GM19193 (cell line): Measurements from ENCODE around the gene LUC7L3.
A peak's percentile ranks its signal among the peaks of the same experiment; 100 is the strongest.

Source experiments
- POLR2A ChIP-seq: IDR thresholded peaks from 4 replicates; pipeline ENCODE4 v1.6.1; 2011; ENCODE audit not compliant: insufficient read depth, insufficient read length; ENCODE audit errors: extremely low read depth

Gene LUC7L3

DNA sequence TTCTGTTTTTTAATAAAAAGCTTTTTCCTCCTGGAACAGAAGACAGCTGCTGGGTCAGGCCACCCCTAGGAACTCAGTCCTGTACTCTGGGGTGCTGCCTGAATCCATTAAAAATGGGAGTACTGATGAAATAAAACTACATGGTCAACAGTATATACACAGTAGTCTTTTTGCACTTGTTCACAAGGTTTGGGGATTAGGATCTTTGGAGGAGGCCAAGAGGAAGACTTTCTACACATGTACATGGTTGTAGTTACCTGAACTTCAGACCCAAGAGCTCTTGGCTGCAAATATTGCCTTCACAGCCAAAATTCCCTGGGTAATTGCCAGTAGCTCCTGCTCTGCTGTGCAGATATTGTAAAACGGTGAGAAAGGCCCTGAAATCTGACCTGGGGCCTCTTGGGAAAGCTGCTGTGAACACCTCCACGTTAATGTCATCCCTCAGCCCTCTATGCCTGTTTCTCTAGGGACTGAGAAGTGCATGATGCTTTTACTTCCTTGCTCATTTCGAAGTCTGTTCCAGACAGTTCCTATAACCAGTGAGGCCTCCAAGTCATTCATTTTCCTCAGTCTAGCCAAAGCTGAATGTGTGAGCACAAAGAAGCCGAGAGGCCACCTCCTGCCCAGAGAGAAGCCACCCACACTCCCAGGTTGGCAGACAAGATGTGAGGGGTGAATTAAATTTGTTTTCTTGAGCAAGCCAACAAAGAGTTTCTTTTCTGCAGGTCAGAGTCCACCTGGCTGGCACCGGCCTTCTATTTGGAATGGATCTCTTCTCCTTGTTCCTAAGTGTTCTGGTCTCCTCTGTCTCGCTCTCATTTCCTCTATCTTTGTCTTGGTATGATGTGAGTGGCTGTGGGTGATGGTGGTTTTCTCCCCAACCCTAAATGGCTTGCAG, 27.6 kb upstream of the LUC7L3 start:
- no peak for TF ChIP-seq POLR2A

DNA sequence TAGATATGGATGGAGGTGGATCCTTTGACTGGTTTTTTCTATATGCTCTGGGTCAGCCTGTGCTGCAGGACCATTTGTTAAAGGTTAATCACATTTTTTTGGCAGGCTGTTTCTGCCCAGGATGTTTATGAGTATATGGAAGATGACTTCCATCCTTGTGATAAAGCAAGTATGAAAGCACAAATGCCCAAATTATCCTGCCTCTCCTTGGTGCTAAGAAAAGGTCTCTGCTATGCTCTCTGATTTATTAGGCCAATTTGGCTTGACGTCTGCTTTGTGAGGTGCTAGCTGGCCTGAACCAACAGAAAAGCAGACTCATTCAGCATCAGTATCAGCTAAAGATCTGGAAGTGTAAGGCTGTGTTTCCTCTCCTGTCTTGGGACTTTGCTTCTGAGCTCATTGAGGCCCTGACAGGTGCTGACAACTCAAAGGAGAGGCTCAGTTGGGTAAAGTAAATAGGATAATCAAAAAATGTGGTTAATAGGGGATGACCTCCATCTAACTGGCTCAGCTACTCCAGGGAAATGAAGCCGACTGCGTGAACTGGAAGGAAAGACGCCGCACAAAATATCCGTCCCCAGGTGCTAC, 26.9 kb upstream of the LUC7L3 start:
- TF ChIP-seq POLR2A: no peak

GRCh38 chr17:50693036-50693682, 26.2 kb upstream of the LUC7L3 start:
- no peak for TF ChIP-seq POLR2A

- no peak for TF ChIP-seq POLR2A
Measured at GRCh38 chr17:50696365-50696879, 23.0 kb upstream of the LUC7L3 start.

- no peak for TF ChIP-seq POLR2A
Measured at GRCh38 chr17:50697062-50697461, 22.3 kb upstream of the LUC7L3 start.

DNA sequence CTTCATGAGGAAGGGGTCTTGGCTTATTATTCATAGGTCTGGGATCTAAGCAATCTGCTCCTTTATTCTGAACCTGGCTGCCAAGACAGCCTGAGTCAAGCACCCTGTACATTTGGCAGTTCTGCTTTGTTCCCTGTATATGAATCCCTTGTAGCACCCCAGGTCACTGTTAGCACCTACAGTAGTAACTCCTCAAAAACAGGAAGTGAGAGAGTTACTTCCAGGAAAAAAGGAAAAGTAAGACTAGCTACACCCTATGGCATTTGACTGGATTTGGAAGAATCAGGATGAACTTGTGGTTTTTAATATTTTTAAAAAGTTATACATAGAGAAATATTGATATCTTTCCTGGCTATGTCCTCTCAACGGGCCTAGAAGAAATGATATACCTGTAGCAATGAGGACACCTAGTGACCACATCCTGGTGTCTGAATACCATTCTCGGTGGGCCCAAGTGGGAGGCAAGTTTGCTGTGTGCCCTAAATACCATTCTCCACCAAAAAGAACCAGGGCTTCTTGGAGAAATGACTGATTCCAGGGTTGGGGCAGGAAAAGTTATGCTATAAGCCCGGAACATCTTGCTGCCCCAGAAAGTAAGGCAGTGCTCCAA, 21.6 kb upstream of the LUC7L3 start:
- TF ChIP-seq POLR2A: no peak

GRCh38 chr17:50699410-50699809, 20.0 kb upstream of the LUC7L3 start:
- no peak for TF ChIP-seq POLR2A

- no peak for TF ChIP-seq POLR2A
Measured at GRCh38 chr17:50703162-50703561, 16.2 kb upstream of the LUC7L3 start.

DNA sequence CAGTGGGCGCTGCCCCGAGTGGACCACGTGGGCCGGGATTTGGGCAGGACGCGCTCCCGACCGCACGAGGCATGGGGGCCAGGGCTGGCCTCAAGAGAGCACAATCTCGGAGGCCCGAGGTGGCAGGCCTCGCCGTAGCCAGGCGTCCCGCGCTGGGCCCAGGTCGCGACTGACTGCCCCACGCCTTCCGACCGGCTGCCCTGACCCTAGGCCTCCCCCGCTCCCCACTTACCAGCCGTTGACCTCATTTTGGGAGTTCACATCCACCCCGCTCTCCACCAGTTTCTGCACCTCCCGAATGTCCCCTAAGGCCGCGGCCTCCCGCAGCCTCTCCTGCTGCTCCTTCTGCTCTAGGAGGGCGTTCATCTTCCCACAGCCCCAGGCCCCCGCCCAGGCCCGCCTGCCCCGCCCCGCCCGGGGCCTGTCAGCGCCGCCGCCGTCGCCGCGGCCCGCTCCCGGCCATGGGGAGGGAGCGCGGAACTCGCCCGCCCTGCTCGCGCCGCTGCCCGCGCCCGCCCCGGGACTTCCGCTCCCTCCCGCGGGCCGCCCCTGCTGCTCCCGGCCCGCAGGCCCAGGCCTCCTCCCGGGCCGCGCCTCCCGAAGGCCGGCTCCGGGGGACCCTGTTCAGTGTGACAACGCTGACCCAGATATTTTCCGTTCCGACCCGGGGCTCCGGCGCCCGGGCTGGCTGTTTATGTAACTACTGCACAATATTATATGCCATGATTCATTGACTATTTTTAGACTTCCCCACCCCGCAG, 11.9 kb upstream of the LUC7L3 start, which contains the start of gene ANKRD40:
Gene ANKRD40, minus strand, starts transcription at position 626 of the 761 bp plus-strand sequence. Its CDS starts 260 bp downstream, at position 366.
- peak; percentile 75 for TF ChIP-seq POLR2A

DNA sequence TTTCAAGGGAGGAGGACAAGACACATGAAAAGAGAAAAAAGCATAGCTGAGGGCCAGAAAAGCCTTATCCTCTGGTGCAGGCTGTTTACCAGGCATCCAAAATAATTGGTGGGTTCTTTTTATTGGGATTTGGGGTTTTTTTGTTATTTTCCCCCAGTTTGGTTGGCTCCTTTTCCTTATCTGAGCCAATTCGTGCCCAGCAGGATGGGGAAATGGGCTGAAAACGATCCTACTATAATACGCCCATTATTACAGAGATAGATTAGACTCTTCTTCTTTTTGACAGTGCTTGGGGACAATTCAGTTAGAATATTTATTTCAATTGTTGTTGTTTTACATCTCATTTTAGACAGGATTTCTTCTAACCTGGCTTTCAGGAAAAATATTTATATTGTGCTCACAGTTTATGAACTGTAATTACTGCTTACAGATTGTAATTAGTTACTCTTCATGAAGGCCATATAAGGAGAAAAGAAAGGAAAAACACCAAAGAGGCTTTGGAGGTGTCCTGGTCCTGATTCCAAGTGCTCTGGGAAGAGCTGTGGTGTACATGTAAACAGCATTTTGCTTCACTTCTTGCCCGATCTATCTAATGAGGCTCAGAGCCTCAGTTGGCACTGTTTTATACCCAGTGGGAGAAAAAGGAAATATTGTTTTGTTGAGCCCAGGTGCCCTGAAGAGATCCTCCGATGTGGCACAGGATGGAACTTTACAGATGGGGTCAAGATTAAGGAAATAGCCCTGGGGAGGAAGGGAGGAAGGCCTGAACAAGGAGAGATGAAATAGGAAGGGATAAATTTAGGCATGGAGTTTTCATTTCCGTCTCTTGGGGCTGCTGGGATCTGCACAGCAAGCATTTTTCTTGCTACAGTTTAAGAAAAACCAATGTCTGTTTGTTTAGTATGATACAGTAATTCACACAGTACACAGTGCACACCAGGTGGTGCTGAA, 11.1 kb upstream of the LUC7L3 start:
- no peak for TF ChIP-seq POLR2A

DNA sequence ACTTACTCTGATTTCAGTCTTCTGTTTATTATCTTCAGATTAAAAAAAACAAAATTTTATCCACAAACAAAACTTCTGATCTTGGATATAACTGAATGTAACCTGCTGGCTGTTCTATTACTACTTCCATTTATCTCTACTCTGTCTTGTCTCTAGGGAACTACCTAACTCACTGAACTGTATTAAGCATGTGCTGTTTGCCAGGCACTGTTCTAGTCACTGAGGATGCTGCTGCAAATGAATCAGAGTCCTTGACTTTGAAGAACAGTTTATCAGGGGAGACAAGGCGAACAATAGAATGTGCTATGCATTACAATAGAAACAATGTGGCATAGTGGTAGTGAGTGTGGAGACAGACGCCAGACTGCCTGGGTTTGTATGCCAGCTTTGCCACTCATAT, 9.4 kb upstream of the LUC7L3 start:
- TF ChIP-seq POLR2A: no peak

DNA sequence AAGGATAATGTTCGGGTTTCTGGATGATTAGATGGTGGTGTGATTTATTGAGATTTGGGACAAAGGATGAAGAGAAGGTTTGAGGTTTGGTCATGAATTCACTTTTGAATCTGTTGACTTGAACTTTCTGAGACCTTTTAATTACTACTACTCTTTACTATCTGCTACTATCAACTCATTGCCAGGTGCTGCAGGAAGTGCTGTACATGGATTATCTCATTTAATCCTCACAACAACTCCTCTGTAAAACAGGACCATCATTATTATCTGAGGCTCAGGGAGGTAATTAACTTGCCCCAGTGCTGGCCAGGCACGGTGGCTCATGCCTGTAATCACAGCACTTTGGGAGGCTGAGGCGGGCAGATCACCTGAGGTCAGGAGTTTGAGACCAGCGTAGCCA, 8.8 kb upstream of the LUC7L3 start:
- TF ChIP-seq POLR2A: no peak

DNA sequence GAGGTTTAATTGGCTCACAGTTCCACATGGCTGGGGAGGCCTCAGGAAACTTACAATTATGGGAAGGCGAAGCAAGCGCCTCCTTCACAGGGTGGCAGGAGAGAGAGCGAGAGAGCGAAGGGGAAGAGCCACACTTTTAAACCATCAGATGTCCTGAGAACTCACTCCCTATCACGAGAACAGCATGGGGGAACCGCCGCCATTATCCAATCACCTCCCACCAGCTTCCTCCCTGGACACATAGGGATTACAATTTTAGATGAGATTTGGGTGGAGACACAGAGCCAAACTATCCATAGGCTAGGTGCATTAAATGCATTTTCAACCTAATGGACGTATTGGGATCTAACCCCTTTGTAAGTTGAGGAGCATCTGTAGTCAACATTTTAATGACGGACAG, 6.8 kb upstream of the LUC7L3 start:
- no peak for TF ChIP-seq POLR2A
